Activated CD4-positive, alpha-beta T cell treated with anti-CD3 and anti-CD28 coated beads, Interleukin-2, amount 50 U/mL, for 48 hours (primary cell): ENCODE results near the gene KLHDC7A.

ENCODE experiments used
- DNase-seq, 2 experiments: peaks; one replicate each; pipeline ENCODE4 v3.0.0-alpha.2; 2020

KLHDC7A gene

GRCh38 chr1:18511149-18511873 is 30.6 kb downstream of the KLHDC7A start:
- no peak for DNase-seq

DNA sequence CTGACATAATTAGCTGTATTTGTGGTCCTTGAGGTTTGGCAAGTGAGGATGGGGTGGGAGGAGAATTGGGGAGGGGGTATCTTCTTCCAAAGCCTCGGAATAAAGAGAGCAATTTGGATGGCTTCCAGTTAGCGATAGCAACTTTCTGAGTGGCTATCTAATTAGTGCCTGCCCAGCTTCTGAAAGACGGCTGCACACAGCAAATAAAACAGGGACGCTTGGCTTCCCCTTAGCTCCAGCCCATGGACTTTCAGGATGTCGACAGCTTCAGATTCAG is 31.1 kb downstream of the KLHDC7A start:
- DNase-seq = no peak

- no peak for DNase-seq
Observed at GRCh38 chr1:18512883-18513282, 32.2 kb downstream of the KLHDC7A start.

DNA sequence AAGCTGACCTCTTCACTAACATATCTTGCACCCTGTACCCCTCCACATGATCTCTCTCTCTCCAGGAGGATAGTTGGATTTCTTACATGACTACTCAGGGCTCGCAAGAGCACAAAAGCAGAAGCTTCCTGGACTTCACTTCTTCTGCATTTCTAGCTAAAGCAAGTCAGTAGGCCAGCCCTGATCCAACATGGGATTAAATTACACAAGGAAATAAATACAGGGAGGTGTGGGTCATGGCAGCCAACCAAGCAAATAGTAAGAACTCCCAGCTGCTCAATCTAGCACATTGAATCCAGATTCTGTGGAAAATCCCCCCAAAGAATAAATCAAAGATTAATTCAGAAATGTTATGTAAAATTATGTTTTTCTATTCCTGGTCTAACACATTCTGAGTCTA is 33.3 kb downstream of the KLHDC7A start:
- DNase-seq = no peak

DNA sequence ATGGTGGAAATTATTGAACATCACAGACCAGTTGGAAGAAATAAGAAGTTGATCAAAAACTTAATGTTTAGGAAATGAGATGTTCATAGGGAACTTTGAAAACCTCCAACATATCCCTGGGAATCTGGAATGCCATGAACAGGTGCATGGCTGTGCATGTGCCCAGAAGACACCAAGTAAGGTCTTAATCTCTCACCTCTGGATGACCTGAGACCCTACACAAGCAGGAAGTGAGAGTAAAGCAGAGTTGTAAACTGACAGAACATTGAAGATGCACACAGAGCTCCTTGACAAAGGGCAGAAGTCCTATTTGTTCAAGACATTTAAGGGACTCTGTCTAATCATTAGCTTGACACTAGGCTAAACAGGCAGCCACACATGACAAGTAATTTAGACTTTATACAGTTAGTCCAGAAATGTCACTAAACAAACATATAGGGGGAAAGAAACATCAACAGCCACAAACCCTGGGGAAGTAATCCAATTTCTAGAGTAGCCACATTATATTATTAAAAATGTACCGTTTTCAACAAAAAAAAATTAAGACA is 34.5 kb downstream of the KLHDC7A start:
- DNase-seq = no peak

GRCh38 chr1:18516473-18516872 is 35.7 kb downstream of the KLHDC7A start:
- DNase-seq = no peak

DNA sequence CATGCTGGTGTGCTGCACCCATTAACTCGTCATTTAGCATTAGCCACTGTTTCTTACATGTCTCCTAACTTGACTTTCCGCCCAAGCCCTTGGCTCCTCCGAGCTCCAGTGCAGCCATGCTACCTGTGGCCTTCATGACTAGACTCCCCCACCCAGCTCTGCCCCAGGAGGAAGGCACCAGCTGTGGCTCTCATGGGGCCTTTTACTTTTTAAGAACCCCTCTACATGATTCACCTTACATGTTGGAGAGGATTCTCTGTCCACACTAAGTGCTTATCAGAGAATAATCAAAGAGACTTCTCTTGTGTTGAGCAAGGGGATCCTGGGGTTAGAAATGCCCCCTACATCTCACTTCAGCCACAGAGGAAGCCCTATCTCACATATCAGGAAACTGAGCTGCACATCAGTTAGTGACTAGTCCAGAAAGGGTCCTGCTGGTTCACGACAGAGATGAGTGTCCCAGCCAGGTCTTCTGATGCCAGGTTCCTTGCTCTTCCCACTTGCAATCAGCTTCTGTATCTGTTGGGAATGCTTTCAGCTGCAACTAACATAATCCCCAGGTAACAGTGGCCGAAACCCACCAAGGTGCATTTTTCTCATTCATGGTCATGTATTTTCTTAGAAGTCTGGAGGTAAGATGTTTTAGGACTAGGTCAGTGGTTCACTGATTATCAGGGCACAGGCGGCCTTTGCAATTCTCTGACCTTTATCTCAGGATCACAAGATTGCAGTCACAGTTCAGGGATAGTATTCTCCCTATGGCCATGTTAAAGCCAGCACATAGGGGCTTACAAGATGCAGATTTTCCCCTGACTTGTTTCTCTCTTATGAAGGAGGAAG is 45.9 kb downstream of the KLHDC7A start:
- no peak for DNase-seq

- DNase-seq = no peak
Observed at GRCh38 chr1:18527514-18527913, 46.8 kb downstream of the KLHDC7A start.

GRCh38 chr1:18527921-18528320 is 47.2 kb downstream of the KLHDC7A start:
- no peak for DNase-seq

DNA sequence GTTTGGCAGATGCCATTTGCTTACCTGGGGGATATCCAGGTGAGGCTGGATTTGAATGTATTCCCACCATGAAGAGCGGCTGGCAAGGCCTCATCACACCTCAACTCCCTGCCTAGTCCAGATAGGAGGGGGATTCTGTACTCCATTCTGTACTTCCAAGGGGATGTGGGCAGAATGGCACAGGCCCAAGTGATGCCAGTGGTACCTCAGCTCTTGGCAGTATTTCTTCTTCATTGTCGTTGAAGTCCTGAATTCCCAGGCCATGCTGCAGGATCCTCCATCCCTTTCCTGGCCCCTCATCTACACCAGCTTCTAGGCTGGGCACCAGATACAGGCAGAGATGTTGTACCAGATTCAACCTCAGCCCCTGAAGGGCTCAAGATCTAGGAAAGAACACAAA is 47.9 kb downstream of the KLHDC7A start:
- no peak for DNase-seq

- DNase-seq = no peak
Observed at GRCh38 chr1:18529714-18530113, 49.0 kb downstream of the KLHDC7A start.

- no peak for DNase-seq
Observed at GRCh38 chr1:18530587-18531502, 50.1 kb downstream of the KLHDC7A start.

- no peak for DNase-seq
Observed at GRCh38 chr1:18531503-18531845, 50.7 kb downstream of the KLHDC7A start.

- DNase-seq = no peak
Observed at GRCh38 chr1:18532390-18533170, 51.9 kb downstream of the KLHDC7A start.

DNA sequence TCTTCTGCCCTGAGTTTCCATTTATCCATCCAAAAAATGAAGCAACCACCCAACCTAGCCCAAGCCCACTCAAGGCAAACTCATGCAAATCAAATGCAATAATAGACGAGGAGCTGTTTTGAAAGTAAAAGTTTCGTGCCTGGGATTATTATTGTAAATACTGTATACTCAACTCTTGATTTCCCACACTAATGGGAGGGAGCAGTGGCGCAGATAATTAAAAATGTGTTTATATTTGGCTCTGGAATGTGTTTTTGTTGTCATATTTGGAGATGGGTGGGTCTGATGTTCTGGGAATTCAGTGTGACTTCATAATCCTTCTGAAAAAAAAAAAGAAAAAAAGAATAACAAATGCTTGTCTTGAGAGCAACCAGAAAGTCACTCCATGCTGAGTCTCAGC is 52.5 kb downstream of the KLHDC7A start:
- DNase-seq = no peak

DNA sequence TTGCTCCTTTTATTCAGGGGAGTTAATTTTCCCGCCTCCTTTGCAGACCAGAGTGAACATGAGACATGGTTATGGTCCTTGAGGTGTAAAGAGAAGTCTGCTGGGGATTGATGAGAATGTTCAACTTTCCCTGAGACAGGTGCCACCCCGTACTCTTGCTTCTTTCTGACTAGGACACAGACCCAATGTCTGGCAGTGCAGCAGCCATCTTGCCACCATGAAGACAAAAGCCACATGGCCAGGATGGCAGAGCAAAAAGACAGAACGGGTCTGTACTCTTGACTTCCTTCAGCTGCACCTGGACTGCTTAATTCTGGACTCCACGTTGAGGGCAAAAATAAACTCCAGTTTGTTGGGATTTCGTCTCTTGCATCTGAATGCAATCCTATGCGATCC is 54.1 kb downstream of the KLHDC7A start:
- no peak for DNase-seq
